Left kidney (tissue), 2 donors: ENCODE data around the gene ATP6V0A4. TPM values are rescaled to one million over a fixed set of nuclear protein-coding genes. Genes with fewer than 3 reads are reported as not detected.
"Not testable (repeated sequence)": the region's sequence is repeated elsewhere in the genome, so short reads cannot be mapped to it uniquely, and the experiment has no call there.

ENCODE experiments used
- DNase-seq: peaks from one replicate; pipeline ENCODE4 v3.0.0-alpha.2; 2013
- polyA plus RNA-seq: library from polyadenylated mRNA; unstranded; fragments of 120-200 nt; gene quantifications from one replicate; pipeline ENCODE4 v1.2.1, GENCODE V29; 2013; ENCODE audit not compliant: insufficient read length

Gene ATP6V0A4
- polyA plus RNA-seq, 1 donor: 58.9 TPM

DNA sequence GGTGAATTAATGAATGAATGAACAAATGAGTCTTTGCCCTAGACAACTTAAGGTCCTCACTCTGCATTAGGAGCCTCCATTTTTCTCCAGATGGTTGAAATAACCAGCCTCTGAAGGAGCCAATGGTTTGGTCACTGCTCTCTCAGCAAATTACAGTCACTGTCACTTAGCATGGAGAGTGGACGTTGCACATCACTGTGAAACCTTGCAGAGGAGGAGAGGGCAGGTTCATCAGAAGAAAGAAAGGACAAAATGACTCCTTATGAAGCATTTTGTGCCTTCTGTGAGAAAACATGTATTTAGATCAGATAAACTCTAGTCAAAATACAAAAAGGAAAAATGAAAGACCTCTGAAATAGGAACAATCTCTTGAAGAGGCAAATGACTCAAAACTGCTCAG, 6.6 kb upstream of the ATP6V0A4 start:
- no peak for DNase-seq

DNA sequence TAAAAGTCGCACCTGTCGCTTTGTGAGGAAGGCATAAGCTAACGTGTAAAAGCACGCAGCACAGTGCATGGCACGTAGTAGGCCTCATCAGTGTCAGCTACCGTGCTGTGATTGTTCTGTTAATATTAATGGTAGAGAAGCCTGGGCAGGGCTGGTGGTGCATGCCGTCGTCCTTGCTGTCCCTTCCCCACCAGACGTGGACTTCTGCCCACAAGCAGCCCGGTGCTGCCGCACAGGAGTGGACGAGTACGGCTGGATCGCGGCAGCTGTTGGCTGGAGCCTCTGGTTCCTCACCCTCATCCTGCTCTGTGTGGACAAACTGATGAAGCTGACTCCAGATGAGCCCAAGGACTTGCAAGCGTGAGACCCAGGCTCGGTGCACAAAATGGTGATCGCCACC, 4.7 kb upstream of the ATP6V0A4 start:
- no peak for DNase-seq

DNA sequence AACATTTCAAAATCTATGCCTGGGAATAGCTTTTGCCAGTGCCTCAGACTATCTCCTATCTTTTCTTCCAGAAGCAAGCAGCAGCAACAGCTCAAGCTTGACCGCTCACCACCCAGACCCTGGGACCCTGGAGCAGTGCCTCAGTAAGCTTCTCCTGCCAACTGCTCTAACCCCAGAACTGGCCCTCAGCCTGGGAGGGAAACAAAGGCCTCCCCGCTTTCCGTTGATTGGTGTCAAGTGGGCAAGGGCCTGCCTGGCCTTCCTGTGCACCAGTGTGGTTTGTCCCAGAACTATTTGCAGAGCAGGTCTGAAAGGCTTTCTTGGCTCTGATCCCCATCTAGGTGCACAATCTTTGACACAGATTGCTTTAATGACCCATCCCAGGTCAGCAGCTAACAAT, 3.3 kb upstream of the ATP6V0A4 start:
- no peak for DNase-seq

DNA sequence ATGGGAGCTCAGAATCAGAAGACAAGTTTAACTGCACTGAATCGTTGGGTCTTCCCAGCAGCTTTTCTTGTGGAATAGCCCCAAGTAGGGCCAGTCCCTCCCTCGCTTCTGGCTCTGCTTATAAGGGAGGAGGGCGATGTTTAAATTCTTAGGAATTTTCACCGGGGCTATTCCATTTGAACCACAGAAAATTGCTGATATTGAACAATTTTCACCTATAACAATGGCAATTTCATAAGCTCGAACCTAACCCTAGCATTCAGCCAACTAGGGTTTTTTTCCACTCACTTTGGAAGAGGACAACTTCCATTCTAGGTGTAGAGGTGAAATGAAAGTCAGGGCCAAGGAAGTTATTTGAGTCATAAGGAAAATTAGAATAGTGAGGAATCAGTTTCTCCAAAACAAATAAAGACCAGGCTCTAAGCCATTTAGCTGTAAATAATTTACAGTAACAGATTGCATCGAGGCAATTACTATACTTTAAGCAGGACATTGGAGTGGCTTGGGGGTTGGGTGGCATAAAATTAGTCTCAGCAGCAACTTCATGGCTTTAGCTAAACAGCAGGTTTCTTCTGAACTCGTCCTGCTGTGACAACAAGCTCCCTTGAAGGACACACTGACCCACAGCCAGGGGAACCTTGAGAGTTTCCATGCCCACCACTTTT, 1.5 kb upstream of the ATP6V0A4 start:
- no peak for DNase-seq

DNA sequence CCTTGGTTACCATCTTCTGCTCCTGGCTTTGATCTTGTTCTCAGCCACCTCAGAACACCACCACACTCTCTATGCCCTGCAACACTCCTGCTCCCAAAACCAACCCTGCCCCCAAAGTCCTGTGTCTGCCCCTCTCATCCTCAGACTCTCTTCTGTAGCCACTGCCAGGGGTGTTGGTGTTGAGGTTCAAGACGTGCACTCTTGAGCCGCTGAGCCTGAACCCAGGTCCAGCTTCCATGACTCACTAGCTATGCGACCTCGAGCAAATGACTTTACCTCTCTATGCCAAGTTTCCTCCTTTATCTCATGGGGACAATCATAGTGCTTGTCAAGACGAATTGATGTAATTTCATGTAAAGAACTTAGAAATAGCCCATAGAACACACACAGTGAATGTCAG, 840 bp upstream of the ATP6V0A4 start:
- DNase-seq: no peak

DNA sequence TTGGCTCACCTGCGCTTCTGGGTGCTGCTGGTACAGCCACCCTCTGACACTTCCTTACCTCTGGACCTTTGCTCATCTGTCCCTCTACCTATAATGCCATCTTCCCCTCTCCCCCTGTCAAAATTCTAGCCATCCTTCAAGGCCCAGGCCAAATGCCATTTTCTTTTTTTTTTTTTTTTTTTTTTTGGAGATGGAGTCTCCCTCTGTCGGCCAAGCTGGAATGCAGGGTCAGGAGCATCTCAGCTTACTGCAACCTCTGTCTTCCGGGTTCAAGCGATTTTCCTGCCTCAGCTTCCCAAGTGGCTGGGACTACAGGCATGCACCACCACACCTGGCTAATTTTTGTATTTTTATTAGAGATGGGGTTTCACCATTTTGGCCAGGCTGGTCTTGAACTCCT, 950 bp downstream of the ATP6V0A4 start:
- DNase-seq: not testable (repeated sequence)

DNA sequence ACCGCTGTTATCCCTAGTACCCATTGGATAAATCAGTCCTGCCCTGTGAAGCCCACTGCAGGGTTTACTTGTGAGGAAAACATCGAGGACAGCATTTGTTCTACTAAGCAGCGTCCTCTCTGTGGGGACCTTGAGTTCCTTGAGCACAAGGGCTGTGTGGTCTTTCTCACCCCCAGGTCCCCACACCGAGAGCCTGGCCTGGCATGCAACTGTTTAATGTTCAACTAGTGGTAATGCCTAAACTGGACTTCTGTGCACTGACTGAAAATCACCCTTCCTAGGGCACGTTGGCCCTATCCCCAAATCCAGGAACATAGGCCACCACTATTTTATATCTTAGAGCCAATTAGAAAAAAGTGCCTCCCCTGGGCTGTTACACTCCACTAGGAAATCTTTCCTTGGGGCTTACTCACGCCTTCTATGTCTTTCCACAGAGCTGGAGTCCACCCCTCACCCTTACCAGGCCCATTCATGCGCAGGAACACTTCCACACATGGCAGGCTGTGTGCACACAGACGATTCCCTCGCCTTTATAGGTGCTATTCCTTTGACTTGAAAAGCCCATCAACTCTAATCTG, 1.9 kb downstream of the ATP6V0A4 start:
- no peak for DNase-seq

DNA sequence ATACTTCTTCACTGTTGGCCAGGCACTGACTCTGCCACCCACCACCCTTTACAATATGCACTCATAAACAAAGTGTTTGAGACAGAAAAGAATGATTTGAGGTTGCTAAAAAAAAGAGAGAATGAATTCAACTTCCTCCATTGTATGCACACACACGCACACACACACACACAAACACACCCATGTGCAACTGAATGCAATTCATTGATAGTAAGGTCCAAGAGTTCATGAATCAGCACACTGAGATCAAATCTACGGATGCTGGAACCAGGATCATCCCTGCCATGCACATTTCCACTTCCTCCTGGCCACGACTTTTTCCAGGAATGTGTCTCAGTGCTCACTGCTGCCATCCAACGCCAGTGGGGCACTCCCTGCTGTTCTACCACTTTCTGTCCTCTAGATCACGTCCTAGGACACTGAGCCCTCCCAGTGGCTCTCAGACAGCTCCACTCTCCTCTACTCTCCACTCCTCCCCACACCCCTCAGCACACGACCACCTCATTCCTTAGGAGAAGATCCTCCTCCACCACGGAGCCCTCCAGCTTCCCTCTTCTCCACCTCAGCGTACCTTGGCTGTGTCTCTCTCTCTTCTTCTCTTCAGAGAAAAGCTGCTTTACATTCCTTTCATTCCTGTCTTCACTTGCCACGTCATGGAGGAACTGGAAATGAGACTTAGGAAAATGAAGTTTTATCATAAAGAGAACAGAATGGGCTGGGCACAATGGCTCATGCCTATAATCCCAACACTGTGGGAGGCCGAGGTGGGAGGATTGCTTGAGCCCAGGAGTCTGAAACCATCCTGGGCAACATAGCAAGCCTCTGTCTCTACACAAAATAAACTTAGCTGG, 12.2 kb downstream of the ATP6V0A4 start:
- no peak for DNase-seq

DNA sequence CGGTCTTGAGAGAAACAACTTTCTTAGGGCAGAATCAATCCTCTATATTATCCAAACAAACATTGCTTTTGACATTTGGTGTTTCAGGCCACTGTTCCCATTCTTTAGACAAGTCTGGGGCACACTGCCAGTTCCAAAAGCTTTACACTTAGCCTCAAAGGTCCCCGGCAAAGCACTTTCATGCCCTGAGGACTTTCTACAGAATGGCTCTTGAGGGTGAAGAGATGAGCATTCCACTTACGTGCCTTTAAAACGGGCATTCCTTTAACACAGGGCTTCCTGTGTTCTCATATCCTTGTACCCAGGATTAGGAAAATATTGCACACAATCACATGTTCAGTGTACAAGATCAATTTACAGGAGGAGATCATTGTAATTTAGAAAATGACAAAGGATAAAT, 13.3 kb downstream of the ATP6V0A4 start:
- no peak for DNase-seq

DNA sequence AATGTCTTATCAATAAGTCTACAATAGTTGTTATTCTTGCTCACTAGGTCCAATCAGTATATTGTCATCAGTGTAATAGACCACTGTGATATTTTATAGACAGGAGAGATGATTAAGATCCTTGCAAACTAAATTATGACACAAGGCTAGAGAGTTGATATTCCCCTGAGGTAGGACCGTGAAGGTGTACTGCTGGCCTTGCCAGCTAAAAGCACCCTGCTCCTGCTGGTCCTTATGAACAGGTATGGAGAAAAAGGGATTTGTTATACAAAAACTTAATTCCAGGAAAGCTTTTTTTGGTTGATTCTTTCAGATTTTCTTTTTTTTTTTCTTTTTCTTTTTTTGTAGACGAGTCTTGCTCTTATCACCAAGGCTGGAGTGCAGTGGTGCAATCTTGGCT, 17.0 kb downstream of the ATP6V0A4 start:
- DNase-seq: no peak

DNA sequence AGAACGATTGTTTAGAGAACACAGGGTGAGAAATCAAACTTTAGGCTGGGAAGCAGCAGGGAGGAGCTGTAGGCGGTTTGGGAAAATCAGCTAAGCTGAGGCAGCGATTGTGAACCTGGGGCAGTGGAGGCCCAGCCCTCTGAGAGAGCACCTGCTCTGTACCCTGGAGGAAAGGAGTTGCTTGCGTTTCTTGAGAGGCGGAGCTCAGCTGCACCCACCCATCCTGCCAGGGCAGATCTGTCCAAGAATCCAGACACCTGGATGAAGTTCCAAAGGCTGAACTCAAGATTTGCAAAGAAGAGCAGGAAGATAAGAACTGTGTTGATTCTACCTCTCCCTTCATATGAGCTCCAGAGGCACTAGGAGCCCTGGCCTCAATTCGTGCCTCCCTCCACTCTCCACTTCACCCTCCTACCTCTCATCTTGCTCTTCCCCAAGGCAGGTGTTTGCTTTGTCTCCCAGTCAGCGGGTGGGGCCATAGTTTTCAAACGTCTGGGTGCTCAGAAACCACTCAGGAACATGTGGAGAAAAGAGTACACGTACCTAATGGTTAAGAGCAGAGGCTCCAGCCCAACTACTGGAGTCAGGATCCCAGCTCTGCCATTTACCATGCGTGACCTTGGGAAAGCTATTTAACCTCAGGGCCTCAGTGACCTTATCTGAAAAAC, 21.7 kb downstream of the ATP6V0A4 start:
- no peak for DNase-seq

DNA sequence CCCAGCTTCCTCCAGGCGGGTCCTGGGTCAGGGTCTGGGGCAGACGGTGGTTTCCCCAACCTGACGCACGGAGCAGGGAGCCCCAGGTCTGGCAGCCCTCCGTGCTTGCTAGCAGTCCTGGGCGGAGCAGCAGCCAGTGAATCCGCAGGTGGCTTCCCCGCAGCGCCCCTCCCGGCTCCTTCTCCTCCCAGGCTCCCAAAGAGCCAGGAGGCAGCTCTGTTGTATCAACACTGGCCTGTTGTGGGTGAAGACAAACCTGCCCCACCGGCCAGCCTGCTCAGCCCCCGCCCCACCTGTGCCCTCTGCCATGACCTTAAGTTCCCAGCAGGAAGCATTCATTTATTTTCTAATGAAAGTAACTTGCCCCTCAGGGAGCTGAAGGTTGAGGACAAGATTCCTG, 24.2 kb downstream of the ATP6V0A4 start:
- no peak for DNase-seq

DNA sequence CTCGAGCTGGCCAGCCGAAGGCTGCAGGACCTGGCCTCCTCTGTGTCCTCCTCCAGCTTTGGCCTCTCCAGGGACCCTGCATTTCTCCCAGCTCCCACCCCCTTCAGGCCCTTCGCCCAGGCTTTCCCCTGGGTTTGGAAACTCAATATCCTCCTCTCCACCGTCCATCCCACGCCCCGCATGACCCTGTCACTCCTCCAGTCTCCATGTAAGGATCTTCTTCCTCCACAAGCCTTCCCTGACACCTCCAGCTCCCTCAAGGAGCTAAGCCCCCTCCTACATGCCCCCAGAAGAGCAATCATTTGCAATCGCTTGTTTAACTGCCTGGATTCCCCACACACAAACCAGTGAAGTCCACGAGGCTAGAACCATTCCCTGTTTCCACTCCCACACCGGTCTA, 24.8 kb downstream of the ATP6V0A4 start:
- no peak for DNase-seq

DNA sequence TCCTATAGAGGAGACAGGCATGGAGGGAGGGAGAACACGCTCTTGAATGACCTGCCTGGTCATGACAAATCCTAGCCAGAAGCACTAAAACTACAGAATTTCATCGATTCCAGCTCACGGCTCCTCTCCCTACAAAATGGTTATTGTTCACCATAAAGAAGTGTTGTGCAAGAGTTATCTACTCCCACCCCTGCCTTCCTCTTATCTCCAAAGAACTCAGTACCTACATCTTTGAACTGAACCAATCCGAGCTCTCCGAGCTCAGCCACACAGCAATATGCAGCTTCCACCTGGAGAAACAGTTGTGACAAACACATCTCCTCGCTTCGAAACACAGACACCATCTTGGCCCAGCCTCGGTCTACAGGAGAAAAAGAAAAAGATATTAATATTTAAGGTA, 27.1 kb downstream of the ATP6V0A4 start:
- no peak for DNase-seq

DNA sequence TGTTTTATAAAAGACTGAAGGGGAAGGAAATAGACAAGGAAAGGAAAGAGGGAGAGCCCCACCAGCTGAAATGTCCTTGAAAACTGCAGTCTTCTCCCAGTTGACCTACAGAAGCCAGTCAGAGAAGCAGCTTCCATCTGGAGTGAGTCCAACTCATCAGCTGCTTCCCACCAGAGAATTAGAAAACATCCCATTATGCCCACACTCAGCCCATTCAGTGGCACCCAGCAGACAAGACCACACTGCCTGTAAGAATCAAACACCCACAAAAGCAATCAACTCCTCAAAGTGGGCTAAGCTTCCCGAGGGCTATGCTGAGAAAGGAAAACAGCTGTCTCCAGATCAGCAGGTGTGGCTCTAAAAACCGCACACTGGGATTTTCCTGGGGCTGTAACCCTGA, 29.8 kb downstream of the ATP6V0A4 start:
- no peak for DNase-seq

DNA sequence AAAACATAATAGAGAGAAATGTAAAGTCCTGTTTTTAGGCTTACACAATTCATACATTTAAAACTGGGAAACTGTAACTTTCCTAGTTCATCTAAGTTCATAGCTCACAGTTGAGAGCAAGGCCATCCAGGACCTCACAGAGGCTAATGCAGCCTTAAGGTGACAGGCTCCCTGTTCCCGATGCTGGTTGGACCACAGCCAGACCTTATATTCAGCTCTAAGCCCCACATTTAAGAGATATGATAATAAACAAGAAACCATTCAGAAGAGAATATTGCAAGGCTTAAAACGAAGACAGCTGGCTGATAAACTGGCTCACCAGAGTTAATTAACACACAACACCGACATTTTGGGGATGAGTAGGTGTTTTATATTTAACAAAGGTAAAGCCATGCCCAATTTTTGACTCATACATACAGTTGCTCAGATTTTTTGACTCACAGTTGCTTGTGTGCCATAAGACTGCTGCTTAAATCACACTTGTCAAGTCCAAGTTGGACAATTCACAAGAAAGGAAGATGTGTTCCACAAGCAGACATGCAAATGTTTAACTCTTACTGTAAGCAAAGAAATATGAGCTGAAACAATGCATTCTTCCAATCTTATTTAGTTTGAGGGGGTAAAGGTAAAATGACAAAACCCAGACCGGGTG, 41.3 kb downstream of the ATP6V0A4 start:
- no peak for DNase-seq

DNA sequence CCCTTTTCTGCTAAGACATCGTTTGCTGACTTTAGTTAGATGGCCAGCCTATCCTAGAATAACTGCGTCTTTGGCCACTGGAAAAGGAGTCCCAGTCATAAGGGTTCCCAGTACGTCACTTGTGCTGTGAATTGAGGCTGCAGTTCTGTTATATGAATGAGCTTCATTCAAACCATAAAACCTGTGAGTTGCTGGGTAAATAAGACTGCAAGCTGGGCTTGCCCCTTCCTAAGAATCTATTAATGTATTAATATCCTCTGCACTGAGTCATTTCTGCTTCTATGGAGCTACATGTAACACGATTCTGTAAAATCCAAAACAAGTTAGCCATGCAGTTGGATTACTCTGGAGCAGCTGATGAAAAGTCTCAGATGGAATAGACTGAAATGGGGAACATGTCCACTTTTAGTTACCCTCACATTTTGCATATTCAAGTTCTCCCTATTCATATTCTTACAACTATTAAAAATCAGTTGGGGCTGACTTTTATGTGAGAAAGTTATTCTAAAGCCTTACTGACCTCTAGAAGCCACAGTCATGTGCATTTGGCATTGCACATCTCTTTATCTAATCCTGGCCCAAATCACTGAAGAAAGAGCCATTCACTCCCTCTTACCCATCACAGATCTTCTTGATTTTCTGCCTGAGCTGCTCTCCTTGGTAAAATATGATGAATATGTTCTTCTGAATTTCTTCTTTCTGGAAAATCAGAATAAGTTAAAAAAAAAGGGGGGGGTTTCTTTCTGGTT, 42.0 kb downstream of the ATP6V0A4 start:
- no peak for DNase-seq

DNA sequence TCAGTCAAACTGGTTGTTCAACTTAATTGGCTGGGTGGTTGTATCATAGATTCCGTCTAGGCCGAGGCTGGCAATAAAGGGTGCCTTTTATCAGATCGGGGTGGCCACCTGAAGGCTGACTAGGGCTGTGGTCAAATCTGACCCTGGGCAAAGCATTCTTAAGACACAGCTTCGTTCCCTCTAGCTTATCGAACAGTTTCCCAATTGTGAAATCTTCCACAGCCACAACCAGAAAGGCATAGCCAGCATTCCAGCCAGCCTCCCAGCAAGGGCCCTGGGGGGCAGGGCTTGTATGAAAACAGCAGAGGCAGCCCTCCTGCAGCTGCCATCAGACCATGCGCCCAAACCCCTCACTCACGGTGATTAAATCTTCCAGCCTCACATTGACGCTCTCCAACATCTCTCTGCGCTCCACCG, 42.7 kb downstream of the ATP6V0A4 start:
- no peak for DNase-seq

DNA sequence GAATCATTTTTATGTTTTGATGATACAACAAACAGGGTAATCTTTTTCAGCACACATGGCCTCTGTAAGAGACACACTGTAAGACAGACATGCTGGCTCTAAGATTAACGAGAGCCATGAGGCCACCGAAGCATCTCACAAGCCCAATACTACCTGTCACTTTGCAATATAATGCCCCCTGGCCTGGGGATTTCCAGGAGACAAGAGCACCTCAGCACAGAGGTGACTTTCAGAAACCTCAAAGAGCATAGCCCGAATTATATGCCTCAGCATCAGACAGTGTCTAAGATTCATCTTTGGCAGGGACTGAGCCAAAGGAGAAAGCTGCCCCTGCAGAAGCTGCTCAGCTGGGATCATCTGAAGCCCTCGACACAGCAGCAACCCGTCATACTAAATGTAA, 44.4 kb downstream of the ATP6V0A4 start:
- DNase-seq: no peak

DNA sequence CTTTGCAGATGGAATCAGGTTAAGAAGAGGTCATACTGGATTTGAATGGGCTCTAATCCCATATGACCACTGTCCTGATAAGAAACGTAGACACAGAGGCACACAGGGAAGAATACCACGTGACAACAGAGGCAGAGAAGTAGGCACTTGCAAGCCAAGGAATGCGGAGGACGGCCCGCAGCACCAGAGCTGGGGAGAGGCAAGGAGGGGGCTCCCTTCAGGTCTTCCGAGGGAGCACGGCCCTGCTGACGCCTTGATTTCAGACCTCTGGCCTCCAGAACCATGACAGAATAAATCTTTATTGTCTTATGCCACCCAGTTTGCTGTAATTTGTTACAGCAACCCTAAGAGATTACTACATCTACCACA, 44.9 kb downstream of the ATP6V0A4 start:
- DNase-seq: no peak

DNA sequence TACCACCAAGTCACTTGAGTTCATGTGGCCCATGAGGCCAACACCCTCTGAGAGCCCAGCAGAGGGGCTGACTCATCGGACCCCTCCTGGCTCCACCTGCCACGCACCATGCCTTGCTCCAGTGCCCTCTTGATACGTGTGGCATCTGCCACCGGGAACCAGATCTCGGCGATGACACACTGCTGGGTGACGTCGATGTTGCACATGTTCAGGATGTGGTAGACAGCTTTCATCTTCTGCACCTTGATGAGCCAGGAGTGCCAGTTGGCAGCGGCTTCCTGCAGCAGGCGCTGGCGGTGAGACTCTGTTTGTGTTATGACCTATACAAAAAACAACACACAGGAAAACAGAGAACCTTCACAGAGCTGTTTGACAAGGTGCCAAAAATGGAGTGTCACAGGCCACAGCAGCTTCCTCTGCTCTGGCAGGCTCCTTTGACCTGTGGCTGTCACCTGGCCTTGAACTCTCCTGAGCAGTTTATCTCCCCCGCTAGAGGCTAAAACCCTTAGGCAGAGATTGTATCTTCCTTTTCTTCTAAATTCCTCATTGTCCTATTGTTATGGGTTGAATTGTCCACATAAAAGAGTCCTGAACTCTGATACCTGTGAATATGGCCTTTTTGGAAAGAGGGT, 45.4 kb downstream of the ATP6V0A4 start:
- DNase-seq: no peak
